CD4-positive, alpha-beta T cell (primary cell): Measurements from ENCODE around the gene HP. TPM values are rescaled to one million over a fixed set of nuclear protein-coding genes. Genes with fewer than 3 reads are reported as not detected.

Source experiments
- ATAC-seq: fragments of 200-7000 bp; cut with Tn5 transposase; one replicate; pipeline ENCODE4 v1.10.0; 2022; ENCODE audit warnings: mild to moderate bottlenecking; ENCODE audit not compliant: poor library complexity
- CTCF ChIA-PET: fragments of 350-600 bp; sonication (Branson Sonifier 250); formaldehyde crosslinking; loops from one replicate; lab custom pipeline; 2021; ENCODE audit warnings: antibody characterized with exemption, inconsistent platforms; lab: Charles Lee
- POLR2A ChIA-PET: fragments of 350-600 bp; sonication (Branson Sonifier 250); formaldehyde crosslinking; loops from one replicate; lab custom pipeline; 2021; ENCODE audit warnings: antibody characterized with exemption, inconsistent platforms; lab: Charles Lee
- DNase-seq, 14 experiments: peaks; one replicate each; pipeline ENCODE4 v3.0.0-alpha.2; 2013 to 2020; ENCODE audit warnings: mixed read lengths in 2 of 14
- H3K27ac ChIP-seq, 2 donors: one replicate each; pipeline versions ENCODE4 v1.5.1 to v1.7.0; 2013; ENCODE audit warnings: low read length in 2 of 2, low read depth in 1 of 2, mild to moderate bottlenecking in 1 of 2
- H3K27me3 ChIP-seq, 2 experiments: 1 replicate in 1 of 2; 2 replicates in 1 of 2; pipeline versions ENCODE4 v1.6.1 to v1.7.0; 2013; ENCODE audit warnings: low read length in 2 of 2, control low read depth in 1 of 2, mild to moderate bottlenecking in 1 of 2, moderate library complexity in 1 of 2; ENCODE audit not compliant: insufficient read depth in 2 of 2, control insufficient read depth in 1 of 2
- H3K36me3 ChIP-seq: one replicate; pipeline ENCODE4 v1.6.1; 2013; ENCODE audit warnings: low read length, control low read depth; ENCODE audit not compliant: insufficient read depth
- H3K4me1 ChIP-seq: one replicate; pipeline ENCODE4 v1.6.1; 2013; ENCODE audit warnings: low read length, control low read depth; ENCODE audit not compliant: insufficient read depth
- H3K4me3 ChIP-seq: one replicate; pipeline ENCODE4 v1.5.1; 2013; ENCODE audit warnings: mild to moderate bottlenecking, low read length, moderate library complexity
- H3K9me3 ChIP-seq, 2 experiments: 1 replicate in 1 of 2; 2 replicates in 1 of 2; pipeline versions ENCODE4 v1.6.1 to v1.7.0; 2013; ENCODE audit warnings: low read length in 2 of 2, mild to moderate bottlenecking in 2 of 2, control low read depth in 1 of 2, moderate library complexity in 1 of 2; ENCODE audit not compliant: control insufficient read depth in 1 of 2, insufficient read depth in 1 of 2
- H3K27ac Mint-ChIP-seq: one replicate; pipeline ENCODE4 v1.8.0; 2020; ENCODE audit warnings: mixed read lengths
- H3K27me3 Mint-ChIP-seq: one replicate; pipeline ENCODE4 v1.8.0; 2021; ENCODE audit warnings: mixed read lengths
- H3K36me3 Mint-ChIP-seq: one replicate; pipeline ENCODE4 v1.8.0; 2021; ENCODE audit warnings: low read depth, mixed read lengths
- H3K4me1 Mint-ChIP-seq: one replicate; pipeline ENCODE4 v1.8.0; 2021; ENCODE audit warnings: low read depth, mixed read lengths
- H3K4me3 Mint-ChIP-seq: one replicate; pipeline ENCODE4 v1.8.0; 2020; ENCODE audit warnings: mild to moderate bottlenecking, mixed read lengths
- H3K9me3 Mint-ChIP-seq: one replicate; pipeline ENCODE4 v1.8.0; 2020; ENCODE audit warnings: mixed read lengths
- intact Hi-C, 2 experiments: fragments of 100-400 bp; cut with DNase I in 1 of 2; cut with micrococcal nuclease in 1 of 2; formaldehyde crosslinking; loops; one replicate each; pipeline versions ENCODE4 v1.15.1 to v1.9.0; 2023 to 2025; cut with DNase I, micrococcal nuclease
- total RNA-seq, 174 experiments: library from RNA in 2 of 174; stranded (reverse) in 2 of 174; gene quantifications; one replicate each; pipeline ENCODE4 v1.2.3 and lab custom pipeline; 2021 to 2026
- TF ChIP-seq, protein P1 (sequence below): fragments of 200-600 bp; IDR thresholded peaks from one replicate; pipeline ENCODE4 v1.8.0; 2022; ENCODE audit warnings: antibody characterized with exemption, mild to moderate bottlenecking

Gene HP
- total RNA-seq, 2 experiments from 2014 or later, result not detected

DNA sequence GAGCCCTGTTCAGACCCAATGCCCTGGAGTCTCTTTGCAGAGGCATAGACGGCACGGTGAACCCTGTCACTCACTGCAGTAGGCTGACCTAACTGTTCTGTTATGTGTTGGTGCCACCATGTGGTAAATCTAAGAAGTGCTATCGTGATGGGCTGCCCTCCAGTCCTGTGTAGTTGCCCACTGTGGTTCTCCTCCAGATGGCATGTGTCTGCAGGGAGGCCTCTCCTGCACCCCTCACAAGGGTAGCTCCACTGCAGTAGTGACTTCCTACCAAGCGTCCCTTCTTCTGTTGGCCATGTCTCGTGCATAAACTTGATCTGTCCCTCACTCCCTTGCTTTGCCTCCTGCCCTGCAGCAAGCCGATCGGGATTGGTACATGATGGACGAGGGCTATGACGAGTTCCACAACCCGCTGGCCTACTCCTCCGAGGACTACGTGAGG, 45.1 kb downstream of the HP start:
- no peaks in the 10 kb centered on the region for H3K9me3 ChIP-seq
- intact Hi-C loops, result loop anchor here (1.0 to 10.0 kb wide), 4 partner anchors 33 to 565 kb away; partner anchors contain the start of gene PHLPP2 (in 1 of the 2)
- no peak overlapping the region for H3K4me3 Mint-ChIP-seq
- H3K27ac ChIP-seq, result no peak overlapping the region
- POLR2A ChIA-PET, result no interaction called here
- H3K27ac Mint-ChIP-seq, result no peak overlapping the region
- H3K9me3 Mint-ChIP-seq, result no peaks in the 10 kb centered on the region
- peak; percentile 90 for ATAC-seq
- no peaks in the 10 kb centered on the region for H3K27me3 Mint-ChIP-seq
- peaks cover 30% of the 10 kb centered on the region for H3K4me1 Mint-ChIP-seq
- peaks cover 84% of the 10 kb centered on the region for H3K36me3 ChIP-seq
- H3K4me1 ChIP-seq, result peaks cover 10% of the 10 kb centered on the region
- no peak overlapping the region for H3K4me3 ChIP-seq
- CTCF ChIA-PET, result no interaction called here
- H3K27me3 ChIP-seq, result no peaks in the 10 kb centered on the region
- peak in 11 of 14 experiments; percentile 9 to 68 (median 20) for DNase-seq
- peaks cover 90% of the 10 kb centered on the region for H3K36me3 Mint-ChIP-seq
- TF ChIP-seq, protein P1, sequence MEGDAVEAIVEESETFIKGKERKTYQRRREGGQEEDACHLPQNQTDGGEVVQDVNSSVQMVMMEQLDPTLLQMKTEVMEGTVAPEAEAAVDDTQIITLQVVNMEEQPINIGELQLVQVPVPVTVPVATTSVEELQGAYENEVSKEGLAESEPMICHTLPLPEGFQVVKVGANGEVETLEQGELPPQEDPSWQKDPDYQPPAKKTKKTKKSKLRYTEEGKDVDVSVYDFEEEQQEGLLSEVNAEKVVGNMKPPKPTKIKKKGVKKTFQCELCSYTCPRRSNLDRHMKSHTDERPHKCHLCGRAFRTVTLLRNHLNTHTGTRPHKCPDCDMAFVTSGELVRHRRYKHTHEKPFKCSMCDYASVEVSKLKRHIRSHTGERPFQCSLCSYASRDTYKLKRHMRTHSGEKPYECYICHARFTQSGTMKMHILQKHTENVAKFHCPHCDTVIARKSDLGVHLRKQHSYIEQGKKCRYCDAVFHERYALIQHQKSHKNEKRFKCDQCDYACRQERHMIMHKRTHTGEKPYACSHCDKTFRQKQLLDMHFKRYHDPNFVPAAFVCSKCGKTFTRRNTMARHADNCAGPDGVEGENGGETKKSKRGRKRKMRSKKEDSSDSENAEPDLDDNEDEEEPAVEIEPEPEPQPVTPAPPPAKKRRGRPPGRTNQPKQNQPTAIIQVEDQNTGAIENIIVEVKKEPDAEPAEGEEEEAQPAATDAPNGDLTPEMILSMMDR, result peak; percentile 45

DNA sequence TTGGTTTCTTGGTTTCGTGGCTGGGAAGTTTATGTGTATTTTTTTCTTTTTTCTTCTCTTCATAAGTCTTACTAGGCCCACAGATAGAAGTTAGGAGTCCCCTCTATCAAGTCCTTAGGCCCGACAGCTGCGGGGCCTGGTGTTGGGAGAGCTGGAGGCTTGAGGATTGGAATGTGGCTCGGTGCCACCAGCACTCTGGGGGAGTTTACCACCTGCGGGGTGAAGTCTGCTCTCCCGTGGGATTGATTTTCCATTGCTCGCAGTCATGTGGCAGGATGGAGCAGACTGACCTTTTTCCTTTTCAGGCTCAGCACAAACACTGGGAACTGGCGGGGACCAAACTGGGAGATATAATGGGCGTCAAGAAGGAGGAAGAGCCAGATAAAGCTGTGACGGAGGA, 46.9 kb downstream of the HP start:
- Mint-ChIP-seq H3K4me1 (peaks cover 15% of the 10 kb centered on the region), H3K9me3 (no peaks in the 10 kb centered on the region), H3K4me3 (no peak overlapping the region), H3K27ac (no peak overlapping the region), H3K27me3 (no peaks in the 10 kb centered on the region), H3K36me3 (peaks cover 100% of the 10 kb centered on the region)
- DNase-seq (no peak), ATAC-seq (no peak)
- CTCF ChIA-PET, result no interaction called here
- intact Hi-C loops, result no loop called here
- TF ChIP-seq, protein P1, result no peak
- Histone ChIP-seq H3K9me3 (no peaks in the 10 kb centered on the region), H3K36me3 (peaks cover 98% of the 10 kb centered on the region), H3K27me3 (no peaks in the 10 kb centered on the region), H3K27ac (no peak overlapping the region), H3K4me1 (no peaks in the 10 kb centered on the region), H3K4me3 (no peak overlapping the region)
- POLR2A ChIA-PET, result no interaction called here

DNA sequence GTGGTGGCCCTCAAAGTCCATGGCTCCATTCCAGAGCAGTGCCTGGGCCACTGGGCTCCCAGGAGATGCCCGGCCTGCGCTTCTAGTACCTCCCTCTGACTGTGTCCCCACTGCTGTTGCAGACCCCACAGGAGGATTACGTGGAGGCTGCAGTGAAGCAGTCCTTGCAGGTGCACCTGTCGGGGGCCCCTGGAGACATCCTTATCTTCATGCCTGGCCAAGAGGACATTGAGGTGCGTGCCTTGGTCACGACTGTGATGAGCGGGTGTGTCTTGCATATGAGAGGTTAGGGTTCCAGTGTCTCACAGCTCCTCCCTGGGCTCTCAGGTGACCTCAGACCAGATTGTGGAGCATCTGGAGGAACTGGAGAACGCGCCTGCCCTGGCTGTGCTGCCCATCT, 50.6 kb downstream of the HP start:
- ChIA-PET CTCF (no interaction called here), POLR2A (no interaction called here)
- Mint-ChIP-seq H3K27me3 (no peaks in the 10 kb centered on the region), H3K9me3 (no peaks in the 10 kb centered on the region), H3K4me1 (no peaks in the 10 kb centered on the region), H3K4me3 (no peak overlapping the region), H3K36me3 (peaks cover 100% of the 10 kb centered on the region), H3K27ac (no peak overlapping the region)
- DNase-seq (no peak), ATAC-seq (no peak)
- Histone ChIP-seq H3K36me3 (peaks cover 99% of the 10 kb centered on the region), H3K27ac (no peak overlapping the region), H3K4me1 (no peaks in the 10 kb centered on the region), H3K4me3 (no peak overlapping the region), H3K9me3 (no peaks in the 10 kb centered on the region), H3K27me3 (no peaks in the 10 kb centered on the region)
- intact Hi-C loops, result no loop called here
- TF ChIP-seq, protein P1, result no peak
